Measurements from ENCODE around the gene SNN. TPM values are rescaled to one million over a fixed set of nuclear protein-coding genes. Genes with fewer than 3 reads are reported as not detected.

Gene SNN
- total RNA-seq, result 10 to 100 TPM; 21.7 to 23.4 TPM

- DNase-seq, result peak; percentile 88
- Mint-ChIP-seq H3K27ac (peak within 1 kb of the TSS; percentile 74), H3K27me3 (no peaks in the 10 kb centered on the region), H3K9me3 (no peaks in the 10 kb centered on the region), H3K4me3 (peak within 1 kb of the TSS; percentile 79), H3K4me1 (peaks cover 77% of the 10 kb centered on the region), H3K36me3 (ENCODE audit: low read depth) (peaks cover 4% of the 10 kb centered on the region)
- CTCF ChIA-PET, result interaction anchor here (1.0 to 1.6 kb wide), 6 partner anchors 11 to 719 kb away, joined by 3 to 4 read pairs (median 4); no protein-coding TSS in a partner anchor
- POLR2A ChIA-PET, result no interaction called here
Measured at GRCh38 chr16:11667824-11668622, at the start of gene SNN. Gene SNN (plus strand): TSS chr16:11668455. CDS start chr16:11676060, 7,605 bp downstream.

- H3K4me1 Mint-ChIP-seq, result peaks cover 65% of the 10 kb centered on the region
- H3K9me3 Mint-ChIP-seq, result peaks cover 12% of the 10 kb centered on the region
- peak; percentile 71 for DNase-seq
- H3K27me3 Mint-ChIP-seq, result peaks cover 2% of the 10 kb centered on the region
- peak overlapping the region; percentile 96 for H3K27ac Mint-ChIP-seq
- peak overlapping the region; percentile 51 for H3K4me3 Mint-ChIP-seq
- ChIA-PET POLR2A (interaction anchor here (0.7 kb wide), 1 partner anchor 232 kb away, joined by 6 read pairs; the partner anchor contains the start of gene RSL1D1), CTCF (interaction anchor here (0.6 to 2.0 kb wide), 4 partner anchors 12 to 88 kb away, joined by 3 to 6 read pairs (median 4); no protein-coding TSS in a partner anchor)
- H3K36me3 Mint-ChIP-seq (ENCODE audit: low read depth), result peaks cover 21% of the 10 kb centered on the region
Measured at GRCh38 chr16:11619327-11619851, 48.9 kb upstream of the SNN start.

DNA sequence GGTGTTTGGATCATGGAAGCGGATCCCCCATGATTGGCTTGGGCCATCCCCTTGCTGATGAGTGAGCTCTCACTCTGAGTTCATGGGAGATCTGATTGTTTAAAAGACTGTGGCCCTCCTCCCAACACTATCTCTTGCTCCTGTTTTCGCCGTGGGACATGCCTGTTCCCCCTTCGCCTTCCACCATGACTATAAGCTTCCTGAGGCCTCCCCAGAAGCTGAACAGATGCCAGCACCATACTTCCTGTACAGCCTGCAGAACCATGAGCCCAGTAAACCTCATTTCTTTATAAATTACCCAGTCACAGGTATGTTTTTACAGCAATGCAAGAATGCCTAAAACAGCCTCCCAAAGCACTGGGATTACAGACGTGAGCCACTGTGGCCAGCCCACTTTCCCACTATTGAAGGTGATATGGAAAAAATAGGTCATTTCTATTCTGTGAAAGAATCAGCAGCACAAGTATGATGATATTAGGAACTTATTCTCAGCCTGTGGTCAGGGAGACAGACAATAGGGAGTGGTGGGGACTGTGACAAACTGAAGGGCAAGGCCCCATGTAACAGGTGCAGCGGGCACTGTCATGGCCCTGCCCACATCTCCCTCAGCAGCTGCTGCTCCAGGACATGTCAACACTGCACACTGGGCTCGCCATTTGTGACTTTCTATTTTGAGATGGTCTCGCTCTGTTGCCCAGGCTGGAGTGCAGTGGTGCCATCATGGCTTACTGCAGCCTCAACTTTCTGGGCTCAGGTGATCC is 47.8 kb upstream of the SNN start:
- Mint-ChIP-seq H3K4me1 (peaks cover 72% of the 10 kb centered on the region), H3K27ac (peak overlapping the region; percentile 96), H3K27me3 (peaks cover 2% of the 10 kb centered on the region), H3K36me3 (ENCODE audit: low read depth) (peaks cover 21% of the 10 kb centered on the region), H3K4me3 (no peak overlapping the region), H3K9me3 (peaks cover 12% of the 10 kb centered on the region)
- POLR2A ChIA-PET, result no interaction called here
- CTCF ChIA-PET, result interaction anchor here (0.6 to 2.0 kb wide), 4 partner anchors 13 to 365 kb away, joined by 3 to 6 read pairs (median 4); no protein-coding TSS in a partner anchor
- no peak for DNase-seq

DNA sequence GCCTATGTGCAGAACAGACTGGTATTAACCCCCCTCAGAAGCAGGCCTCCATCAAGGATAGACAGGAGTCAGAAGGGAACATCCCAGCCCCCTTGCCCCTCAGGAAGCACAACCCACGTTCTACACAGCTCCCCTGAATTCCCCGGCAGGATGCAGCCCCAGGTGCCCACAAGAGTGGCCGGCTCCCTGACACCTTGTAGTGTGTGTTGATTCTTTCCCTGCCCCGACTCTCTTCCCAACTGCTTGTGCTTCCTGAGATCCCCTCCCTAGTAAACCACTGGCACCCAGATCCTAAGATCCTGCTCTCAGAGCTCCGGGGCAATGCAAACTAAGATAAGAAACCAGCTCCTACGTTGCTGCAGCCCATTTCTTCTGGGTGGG is 46.7 kb upstream of the SNN start:
- H3K36me3 Mint-ChIP-seq (ENCODE audit: low read depth), result peaks cover 21% of the 10 kb centered on the region
- peaks cover 12% of the 10 kb centered on the region for H3K9me3 Mint-ChIP-seq
- ChIA-PET POLR2A (interaction anchor here (1.0 kb wide), 1 partner anchor 36 kb away, joined by 4 read pairs; no protein-coding TSS in a partner anchor), CTCF (interaction anchor here (0.7 to 1.5 kb wide), 9 partner anchors 18 to 474 kb away, joined by 3 to 5 read pairs (median 3); no protein-coding TSS in a partner anchor)
- no peak for DNase-seq
- H3K4me1 Mint-ChIP-seq, result peaks cover 76% of the 10 kb centered on the region
- peak overlapping the region; percentile 96 for H3K27ac Mint-ChIP-seq
- H3K27me3 Mint-ChIP-seq, result no peaks in the 10 kb centered on the region
- peak overlapping the region; percentile 72 for H3K4me3 Mint-ChIP-seq

DNA sequence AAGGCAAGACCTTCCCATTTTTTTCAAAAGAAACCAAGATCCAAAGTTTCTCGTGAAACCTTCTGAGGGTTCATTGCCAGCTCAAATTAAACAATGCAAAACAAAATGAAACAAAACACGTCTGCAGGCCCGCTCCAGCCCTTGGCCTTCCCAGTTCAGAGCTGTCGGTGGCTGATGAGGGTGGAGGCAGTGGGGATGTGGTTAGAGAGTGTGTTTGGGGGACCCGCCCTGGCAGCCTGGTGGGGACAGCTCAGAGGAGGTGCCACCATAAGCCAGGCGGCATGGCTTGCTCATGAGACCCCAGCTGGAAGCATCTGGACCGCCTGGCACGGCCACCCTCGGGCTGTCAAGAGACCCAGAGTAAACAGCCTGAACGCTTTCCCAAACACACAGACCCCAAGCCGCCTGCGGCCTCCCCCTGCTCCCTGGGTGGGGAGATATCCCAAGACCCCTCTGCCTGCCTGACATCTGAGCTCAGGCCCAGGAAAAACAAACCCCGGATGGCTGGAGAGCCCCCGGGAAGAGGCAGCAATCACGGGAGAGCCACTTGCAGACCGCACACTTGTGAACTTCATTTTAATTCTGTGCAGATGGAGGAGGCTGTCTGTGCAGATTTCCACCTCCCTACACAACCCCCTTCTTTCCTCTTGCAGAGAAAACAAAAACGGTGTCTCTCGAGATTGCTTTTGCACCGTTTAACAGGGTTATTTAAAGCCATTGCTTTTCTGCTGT is 46.2 kb upstream of the SNN start:
- H3K4me3 Mint-ChIP-seq, result peak overlapping the region; percentile 72
- POLR2A ChIA-PET, result interaction anchor here (1.0 kb wide), 1 partner anchor 37 kb away, joined by 4 read pairs; no protein-coding TSS in a partner anchor
- DNase-seq, result peak; percentile 80
- H3K36me3 Mint-ChIP-seq (ENCODE audit: low read depth), result peaks cover 21% of the 10 kb centered on the region
- CTCF ChIA-PET, result interaction anchor here (0.7 to 1.5 kb wide), 8 partner anchors 18 to 474 kb away, joined by 3 to 5 read pairs (median 4); no protein-coding TSS in a partner anchor
- H3K4me1 Mint-ChIP-seq, result peaks cover 80% of the 10 kb centered on the region
- H3K27ac Mint-ChIP-seq, result peak overlapping the region; percentile 96
- H3K9me3 Mint-ChIP-seq, result peaks cover 12% of the 10 kb centered on the region
- H3K27me3 Mint-ChIP-seq, result no peaks in the 10 kb centered on the region

DNA sequence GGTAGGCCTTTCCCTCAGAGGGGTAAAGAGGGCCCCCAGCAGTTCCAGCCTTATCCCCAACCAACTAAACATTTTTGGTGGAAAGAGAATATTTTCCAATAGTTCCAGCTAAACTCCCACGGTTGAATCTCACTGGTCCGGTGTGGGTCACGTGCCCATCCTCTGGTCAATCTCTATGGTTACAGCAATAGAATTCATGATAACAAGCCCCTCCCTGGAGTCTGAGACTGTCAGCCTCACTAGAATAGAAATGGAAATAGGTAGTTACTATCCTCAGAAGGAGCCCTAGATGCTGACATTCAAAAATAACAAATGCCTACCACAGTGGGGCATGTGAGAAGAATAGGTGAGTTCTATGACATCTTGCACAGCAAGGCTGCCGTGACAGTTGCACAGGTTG is 44.0 kb upstream of the SNN start:
- Mint-ChIP-seq H3K9me3 (peaks cover 10% of the 10 kb centered on the region), H3K27me3 (no peaks in the 10 kb centered on the region), H3K36me3 (ENCODE audit: low read depth) (peaks cover 23% of the 10 kb centered on the region), H3K4me3 (peak overlapping the region; percentile 5), H3K27ac (peak overlapping the region; percentile 87), H3K4me1 (peaks cover 73% of the 10 kb centered on the region)
- CTCF ChIA-PET, result no interaction called here
- peak; percentile 20 for DNase-seq
- POLR2A ChIA-PET, result no interaction called here

DNA sequence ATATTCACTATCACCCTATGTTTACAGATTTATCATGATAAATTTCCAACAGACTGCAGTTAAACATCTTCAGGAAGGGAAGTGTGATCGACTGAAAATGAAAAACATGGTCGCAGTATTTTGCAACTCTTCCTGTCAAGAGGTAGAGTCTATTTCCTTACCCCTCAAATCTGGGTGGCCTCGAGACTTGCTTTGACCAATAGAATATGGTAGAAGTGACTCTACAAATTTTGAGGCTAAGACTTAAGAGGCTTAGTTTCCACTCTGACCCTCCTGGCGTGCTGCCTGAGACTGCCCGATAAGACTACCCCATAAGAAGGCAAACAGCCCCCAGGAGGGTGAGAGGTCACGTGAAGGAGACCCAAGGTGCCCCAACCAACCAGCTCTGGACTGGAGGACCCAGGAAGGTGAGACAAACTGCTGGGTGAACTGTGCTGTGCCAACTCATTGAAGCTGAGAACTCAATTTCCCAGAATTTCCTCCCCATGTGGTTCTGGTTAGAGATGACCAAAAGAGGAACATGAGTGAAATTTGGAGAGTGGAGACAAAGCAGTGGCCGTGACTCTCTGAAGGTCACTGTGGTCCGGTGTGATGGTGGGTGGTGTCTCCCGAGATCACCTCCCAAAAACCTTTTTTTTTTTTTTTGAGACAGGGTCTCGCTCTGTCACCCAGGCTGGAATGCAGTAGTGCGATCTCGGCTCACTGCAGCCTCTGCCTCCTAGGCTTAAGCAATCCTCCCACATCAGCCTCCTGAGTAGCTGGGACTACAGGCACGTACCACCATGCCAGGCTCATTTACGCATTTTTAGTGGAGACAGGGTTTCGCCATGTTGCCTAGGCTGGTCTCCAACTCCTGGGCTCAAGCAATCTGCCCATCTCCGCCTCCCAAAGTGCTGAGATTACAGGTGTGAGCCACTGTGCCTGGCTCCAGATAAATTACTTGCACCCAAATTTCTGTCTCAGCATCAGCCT is 43.3 kb upstream of the SNN start:
- Mint-ChIP-seq H3K4me1 (peaks cover 71% of the 10 kb centered on the region), H3K36me3 (ENCODE audit: low read depth) (peaks cover 21% of the 10 kb centered on the region), H3K27me3 (no peaks in the 10 kb centered on the region), H3K27ac (peak overlapping the region; percentile 87), H3K4me3 (peak overlapping the region; percentile 5), H3K9me3 (peaks cover 10% of the 10 kb centered on the region)
- ChIA-PET CTCF (no interaction called here), POLR2A (no interaction called here)
- DNase-seq, result no peak

- Mint-ChIP-seq H3K9me3 (peaks cover 3% of the 10 kb centered on the region), H3K4me1 (peaks cover 71% of the 10 kb centered on the region), H3K4me3 (no peak overlapping the region), H3K36me3 (ENCODE audit: low read depth) (peaks cover 14% of the 10 kb centered on the region), H3K27me3 (no peaks in the 10 kb centered on the region), H3K27ac (peak overlapping the region; percentile 75)
- POLR2A ChIA-PET, result no interaction called here
- no peak for DNase-seq
- CTCF ChIA-PET, result no interaction called here
Measured at GRCh38 chr16:11625769-11626168, 42.5 kb upstream of the SNN start.

DNA sequence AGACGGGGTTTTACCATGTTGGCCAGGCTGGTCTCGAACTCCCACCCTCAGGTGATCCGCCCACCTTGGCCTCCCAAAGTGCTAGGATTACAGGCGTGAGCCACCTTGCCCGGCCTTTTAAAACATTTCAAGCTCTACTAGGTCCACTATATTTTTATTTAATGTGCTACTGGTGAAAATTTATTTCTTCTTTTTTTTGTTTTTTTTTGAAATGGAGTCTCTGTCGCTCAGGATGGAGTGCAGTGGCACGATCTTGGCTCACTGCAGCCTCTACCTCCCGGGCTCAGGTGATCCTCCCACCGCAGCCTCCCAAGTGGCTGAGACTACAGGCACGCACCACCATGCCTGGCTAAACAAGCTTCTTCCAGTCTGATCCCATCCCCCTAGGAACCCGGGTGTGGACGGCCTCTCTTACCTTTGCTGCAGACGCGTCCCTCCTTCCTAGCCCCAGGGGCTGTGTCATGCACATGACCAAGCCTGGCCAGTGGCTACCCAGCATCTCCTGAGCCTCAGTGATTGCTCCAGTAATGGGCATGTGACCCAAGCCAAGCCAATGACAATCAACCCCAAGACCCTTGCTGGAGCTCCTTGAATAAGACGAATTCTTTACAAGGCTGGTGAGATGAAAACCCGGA is 41.5 kb upstream of the SNN start:
- Mint-ChIP-seq H3K4me1 (peaks cover 65% of the 10 kb centered on the region), H3K27me3 (no peaks in the 10 kb centered on the region), H3K4me3 (no peak overlapping the region), H3K9me3 (peaks cover 3% of the 10 kb centered on the region), H3K36me3 (ENCODE audit: low read depth) (peaks cover 9% of the 10 kb centered on the region), H3K27ac (no peak overlapping the region)
- ChIA-PET CTCF (interaction anchor here (0.7 kb wide), 1 partner anchor 9 kb away, joined by 3 read pairs; no protein-coding TSS in a partner anchor), POLR2A (no interaction called here)
- no peak for DNase-seq

GRCh38 chr16:11627292-11627663 is 41.0 kb upstream of the SNN start:
- Mint-ChIP-seq H3K27ac (no peak overlapping the region), H3K4me3 (no peak overlapping the region), H3K9me3 (peaks cover 3% of the 10 kb centered on the region), H3K36me3 (ENCODE audit: low read depth) (peaks cover 7% of the 10 kb centered on the region), H3K4me1 (peaks cover 59% of the 10 kb centered on the region), H3K27me3 (no peaks in the 10 kb centered on the region)
- ChIA-PET POLR2A (no interaction called here), CTCF (interaction anchor here (0.6 kb wide), 1 partner anchor 93 kb away, joined by 3 read pairs; no protein-coding TSS in a partner anchor)
- DNase-seq, result no peak

Data from activated CD4-positive, alpha-beta T cell treated with anti-CD3 and anti-CD28 coated beads, Interleukin-2, amount 10 ng/mL, durations not matched to agents 7 days and 5 days (primary cell).